Activated CD4-positive, alpha-beta T cell treated with anti-CD3 and anti-CD28 coated beads, Interleukin-2, amount 10 ng/mL, durations not matched to agents 24 days and 14 days (primary cell): ENCODE results near the gene SS18L1. TPM values are rescaled to one million over a fixed set of nuclear protein-coding genes. Genes with fewer than 3 reads are reported as not detected.
"Not testable (repeated sequence)": the region's sequence is repeated elsewhere in the genome, so short reads cannot be mapped to it uniquely, and the experiment has no call there.

Source experiments
- DNase-seq: peaks from one replicate; pipeline ENCODE4 v3.0.0; 2022
- H3K27ac Mint-ChIP-seq: one replicate; pipeline ENCODE4 v1.8.0; 2022; ENCODE audit warnings: mild to moderate bottlenecking, mixed read lengths
- H3K27me3 Mint-ChIP-seq: one replicate; pipeline ENCODE4 v1.8.0; 2022; ENCODE audit warnings: mixed read lengths
- H3K36me3 Mint-ChIP-seq: one replicate; pipeline ENCODE4 v1.8.0; 2022; ENCODE audit warnings: low read depth, mild to moderate bottlenecking, mixed read lengths
- H3K4me1 Mint-ChIP-seq: one replicate; pipeline ENCODE4 v1.8.0; 2021; ENCODE audit warnings: mixed read lengths
- H3K4me3 Mint-ChIP-seq: one replicate; pipeline ENCODE4 v1.8.0; 2022; ENCODE audit warnings: mild to moderate bottlenecking, moderate library complexity, mixed read lengths
- H3K9me3 Mint-ChIP-seq: one replicate; pipeline ENCODE4 v1.8.0; 2021; ENCODE audit warnings: mixed read lengths
- intact Hi-C: fragments of 100-400 bp; cut with micrococcal nuclease; formaldehyde crosslinking; loops from one replicate; pipeline ENCODE4 v1.15.1; 2023
- total RNA-seq: library from RNA; stranded (reverse); gene quantifications from 2 replicates; pipeline ENCODE4 v1.2.3, GENCODE V29; 2022

Gene SS18L1, protein sequence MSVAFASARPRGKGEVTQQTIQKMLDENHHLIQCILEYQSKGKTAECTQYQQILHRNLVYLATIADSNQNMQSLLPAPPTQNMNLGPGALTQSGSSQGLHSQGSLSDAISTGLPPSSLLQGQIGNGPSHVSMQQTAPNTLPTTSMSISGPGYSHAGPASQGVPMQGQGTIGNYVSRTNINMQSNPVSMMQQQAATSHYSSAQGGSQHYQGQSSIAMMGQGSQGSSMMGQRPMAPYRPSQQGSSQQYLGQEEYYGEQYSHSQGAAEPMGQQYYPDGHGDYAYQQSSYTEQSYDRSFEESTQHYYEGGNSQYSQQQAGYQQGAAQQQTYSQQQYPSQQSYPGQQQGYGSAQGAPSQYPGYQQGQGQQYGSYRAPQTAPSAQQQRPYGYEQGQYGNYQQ
- 26.7 and 29.0 TPM in 2 replicates for total RNA-seq

DNA sequence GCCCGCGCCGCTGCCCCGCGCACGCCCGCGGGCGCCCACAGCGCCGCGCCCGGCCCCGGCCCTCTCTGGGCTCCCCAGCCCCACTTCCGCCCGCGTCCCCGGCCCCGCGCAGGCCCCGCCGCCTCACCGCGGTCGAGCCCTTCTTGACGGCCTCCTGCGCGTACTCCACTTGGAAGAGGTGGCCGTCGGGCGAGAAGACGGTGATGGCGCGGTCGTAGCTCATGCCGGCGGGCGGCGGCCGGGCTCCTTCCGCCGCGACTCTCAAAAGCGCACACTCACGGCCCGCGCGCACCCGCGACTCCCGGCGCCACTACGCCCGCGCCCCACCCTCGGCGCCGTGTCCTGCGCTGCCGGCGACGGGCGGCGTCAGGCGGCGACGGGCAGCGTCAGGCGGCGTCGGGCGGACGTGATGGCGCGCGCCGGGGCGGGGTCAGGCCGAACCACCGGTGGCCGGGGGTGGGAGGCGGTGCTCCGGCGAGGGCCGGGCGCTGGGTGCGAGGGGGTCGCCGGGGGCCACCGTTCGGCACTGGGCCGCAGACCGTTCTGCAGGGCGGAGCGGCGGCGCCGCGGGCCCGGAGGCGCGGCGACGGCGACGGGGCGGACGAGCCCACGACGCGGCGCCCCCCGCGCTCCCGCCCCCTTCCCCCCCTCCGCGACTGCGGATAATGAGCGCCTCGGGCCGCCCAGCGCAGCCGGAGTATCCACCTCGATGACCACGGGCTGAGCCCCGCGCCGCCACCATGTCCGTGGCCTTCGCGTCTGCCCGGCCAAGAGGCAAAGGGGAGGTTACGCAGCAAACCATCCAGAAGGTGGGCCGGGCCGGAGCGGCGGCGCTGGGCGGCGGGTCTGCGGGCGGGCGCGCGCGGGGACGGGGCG lies at the start of gene SS18L1, which contains the start of gene PSMA7:
TSS of gene SS18L1 (plus strand) at position 689 of the 876 bp plus-strand sequence. CDS start at position 741, 52 bp downstream.
TSS of gene PSMA7 (minus strand) at position 314 of the 876 bp plus-strand sequence. CDS start at position 223, 91 bp downstream.
- H3K4me1 Mint-ChIP-seq, result peaks cover 35% of the 10 kb centered on the region
- no peaks in the 10 kb centered on the region for H3K9me3 Mint-ChIP-seq
- H3K36me3 Mint-ChIP-seq, result peaks cover 46% of the 10 kb centered on the region
- peak within 1 kb of the TSS; percentile 91 for H3K27ac Mint-ChIP-seq
- intact Hi-C loops, result loop anchor here (1.0 to 2.0 kb wide), 5 partner anchors 21 to 159 kb away; partner anchors contain the start of genes ADRM1, LSM14B and OSBPL2
- peak; percentile 96 for DNase-seq
- peak within 1 kb of the TSS; percentile 94 for H3K4me3 Mint-ChIP-seq
- no peaks in the 10 kb centered on the region for H3K27me3 Mint-ChIP-seq

DNA sequence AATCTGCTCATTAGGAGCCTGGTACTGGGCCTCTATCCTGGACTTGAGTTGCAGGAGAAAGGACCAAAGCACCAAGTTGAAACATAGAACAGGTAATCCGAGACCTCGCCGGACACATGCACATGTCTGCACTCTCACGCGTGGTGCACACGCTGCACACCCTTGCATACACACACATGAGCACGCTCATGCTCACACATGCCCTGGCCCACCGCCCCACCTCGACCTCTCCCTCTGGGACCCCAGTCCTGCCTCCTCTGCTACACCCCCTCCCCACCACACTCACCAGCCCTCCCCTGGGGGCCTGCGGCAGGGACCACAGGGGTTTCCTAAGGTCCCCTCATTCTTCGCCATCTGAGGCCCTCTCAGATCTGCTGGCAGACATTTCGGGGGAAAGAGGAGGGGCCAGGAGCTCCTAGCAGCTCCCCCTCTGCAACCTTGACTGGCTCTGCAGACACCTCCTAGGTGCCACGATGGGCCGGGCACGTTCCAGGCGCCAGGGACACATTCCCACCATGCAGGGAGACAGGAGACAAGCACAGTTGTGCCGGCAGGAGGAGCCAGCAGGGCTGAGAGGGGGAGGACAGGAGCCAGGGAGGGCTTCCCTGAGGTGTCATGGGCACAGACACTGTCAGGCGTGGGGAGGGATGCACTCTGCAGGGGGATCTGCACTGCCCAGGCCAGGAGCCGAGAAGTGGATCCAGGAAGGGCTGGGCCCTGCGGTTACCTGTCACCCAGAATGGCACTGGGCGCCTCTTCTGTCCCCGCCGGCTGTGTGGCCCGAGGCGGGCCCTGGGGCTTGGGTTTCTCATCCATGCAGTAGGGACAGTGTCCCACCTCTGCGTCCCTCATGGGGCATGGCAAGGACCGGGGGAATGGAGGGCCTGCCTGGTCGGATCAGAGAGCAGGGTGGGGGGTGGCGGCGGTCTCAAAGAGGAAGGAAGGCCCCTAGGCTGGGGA lies 46.9 kb upstream of the SS18L1 start:
- H3K36me3 Mint-ChIP-seq, result no peaks in the 10 kb centered on the region
- intact Hi-C loops, result no loop called here

DNA sequence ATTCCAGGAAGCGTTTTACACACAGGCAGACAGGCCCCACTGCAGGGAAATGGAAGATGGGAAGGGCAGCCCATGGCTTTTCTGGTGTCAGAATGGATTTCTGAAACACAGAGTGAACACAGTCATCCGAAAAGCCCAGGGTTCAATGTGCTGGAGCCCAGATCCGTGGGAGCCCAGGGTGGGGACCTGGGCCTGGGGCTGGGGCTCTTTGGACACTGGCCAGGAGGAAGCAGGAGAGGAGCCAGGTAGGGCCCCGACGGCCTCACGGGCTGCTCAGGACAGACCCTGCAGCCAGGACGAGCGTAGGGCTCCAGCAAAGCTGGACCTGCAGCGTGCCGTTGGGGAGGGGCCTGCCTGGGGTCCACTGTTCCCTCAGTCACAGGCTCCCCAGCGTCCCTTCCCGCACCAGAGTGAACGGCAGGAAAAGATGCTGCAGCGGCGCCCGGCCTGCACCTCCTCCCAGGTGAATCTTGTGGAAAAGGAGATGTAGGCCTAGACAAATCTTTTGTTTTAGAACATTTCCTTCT lies 45.6 kb upstream of the SS18L1 start:
- no peak for DNase-seq
- Mint-ChIP-seq H3K4me3 (no peak overlapping the region), H3K9me3 (peaks cover 7% of the 10 kb centered on the region), H3K36me3 (no peaks in the 10 kb centered on the region), H3K27ac (no peak overlapping the region), H3K27me3 (no peaks in the 10 kb centered on the region), H3K4me1 (no peaks in the 10 kb centered on the region)
- intact Hi-C loops, result no loop called here

More for the DNA sequence above, 46.9 kb upstream of the SS18L1 start:
- Mint-ChIP-seq H3K27ac (no peak overlapping the region), H3K9me3 (peaks cover 12% of the 10 kb centered on the region), H3K4me3 (no peak overlapping the region), H3K27me3 (no peaks in the 10 kb centered on the region), H3K4me1 (no peaks in the 10 kb centered on the region)
- no peak for DNase-seq

DNA sequence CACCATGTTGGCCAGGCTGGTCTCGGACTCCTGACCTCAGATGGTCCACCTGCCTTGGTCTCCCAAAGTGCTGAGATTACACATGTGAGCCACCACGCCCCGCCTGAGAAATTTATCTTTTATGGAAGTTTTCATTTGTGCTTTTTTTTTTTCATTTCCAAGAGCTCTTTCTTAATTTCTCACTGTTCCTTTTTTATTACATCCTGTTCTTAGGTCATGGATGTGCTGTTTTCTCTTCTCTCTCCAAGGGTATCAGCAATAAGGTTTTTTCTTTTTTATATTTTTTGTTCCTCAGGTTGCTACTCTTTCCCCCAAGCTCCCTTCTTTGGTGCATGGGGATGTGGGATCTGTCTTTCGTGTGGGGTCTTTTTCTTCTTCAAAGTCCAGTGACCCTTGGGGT lies 42.5 kb upstream of the SS18L1 start:
- Mint-ChIP-seq H3K27ac (no peak overlapping the region), H3K4me3 (no peak overlapping the region), H3K4me1 (no peaks in the 10 kb centered on the region), H3K27me3 (no peaks in the 10 kb centered on the region), H3K9me3 (peaks cover 13% of the 10 kb centered on the region), H3K36me3 (peaks cover 4% of the 10 kb centered on the region)
- intact Hi-C loops, result no loop called here
- no peak for DNase-seq

DNA sequence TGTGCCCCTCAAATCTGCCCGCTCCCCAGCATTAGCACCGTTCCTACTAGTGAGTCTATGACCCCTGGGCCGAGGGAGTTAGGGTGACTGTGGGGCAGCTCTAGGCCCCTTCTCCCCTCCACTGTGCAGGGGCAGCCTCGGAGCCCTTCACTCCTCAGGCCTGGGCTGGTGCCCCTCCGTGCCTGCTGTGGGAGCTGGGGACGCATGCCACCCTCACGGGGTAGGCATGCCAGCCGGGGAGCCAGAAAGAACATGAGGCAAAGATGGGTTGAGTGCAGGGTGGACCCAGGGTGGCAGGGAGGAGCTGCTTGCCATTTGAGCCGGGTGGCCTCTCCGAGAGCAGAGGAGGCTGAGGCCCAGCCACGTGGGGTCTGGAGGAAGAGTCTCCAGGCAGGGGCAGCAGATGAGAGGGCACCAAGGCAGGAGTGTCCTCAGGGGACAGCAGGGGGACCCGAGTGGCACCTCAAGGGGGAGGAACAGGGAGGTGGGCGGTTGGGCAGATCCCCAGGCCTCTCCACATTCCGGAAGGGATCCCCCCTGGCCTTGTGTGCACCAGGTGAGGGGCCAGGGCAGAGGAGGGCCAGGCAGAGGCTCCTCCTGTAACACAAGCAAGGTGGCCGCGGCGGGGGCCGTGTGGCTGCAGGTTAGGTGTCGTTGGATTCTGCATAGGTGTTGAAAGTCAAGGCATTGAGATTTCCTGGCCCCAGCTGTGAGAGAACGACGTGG lies 39.9 kb upstream of the SS18L1 start:
- Mint-ChIP-seq H3K36me3 (peaks cover 4% of the 10 kb centered on the region), H3K4me3 (no peak overlapping the region), H3K27ac (no peak overlapping the region), H3K9me3 (peaks cover 20% of the 10 kb centered on the region), H3K27me3 (no peaks in the 10 kb centered on the region), H3K4me1 (no peaks in the 10 kb centered on the region)
- no peak for DNase-seq
- intact Hi-C loops, result no loop called here

DNA sequence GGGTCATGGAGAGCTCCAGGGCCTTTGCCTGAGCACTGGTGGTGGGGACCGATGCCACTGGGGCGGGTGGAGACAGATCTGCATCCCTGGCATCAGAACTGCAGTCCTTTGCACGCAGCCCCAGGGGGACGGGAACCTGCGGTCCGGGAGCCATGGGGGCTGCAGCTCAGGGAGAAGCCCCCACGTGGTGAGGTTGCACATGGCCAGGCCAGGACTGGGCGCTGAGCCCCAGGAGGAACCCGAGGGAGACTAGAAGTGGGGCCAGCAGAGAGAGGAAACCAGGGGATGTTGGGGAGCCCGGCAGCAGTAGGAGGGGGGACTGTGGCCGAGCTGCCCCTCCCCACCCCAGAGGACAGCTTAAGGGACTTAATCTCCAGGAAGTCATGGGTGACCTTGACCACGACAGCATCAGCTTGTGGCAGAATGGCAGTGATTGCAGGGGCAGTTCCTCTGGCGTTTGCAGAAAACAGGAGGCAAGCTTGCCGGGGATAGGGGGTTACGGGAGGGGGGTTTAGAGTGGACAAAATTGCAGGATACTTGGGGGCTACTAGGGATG lies 39.3 kb upstream of the SS18L1 start:
- no peaks in the 10 kb centered on the region for H3K27me3 Mint-ChIP-seq
- no peak for DNase-seq
- intact Hi-C loops, result no loop called here
- H3K36me3 Mint-ChIP-seq, result peaks cover 6% of the 10 kb centered on the region
- H3K9me3 Mint-ChIP-seq, result peaks cover 25% of the 10 kb centered on the region
- no peak overlapping the region for H3K27ac Mint-ChIP-seq
- H3K4me1 Mint-ChIP-seq, result no peaks in the 10 kb centered on the region
- no peak overlapping the region for H3K4me3 Mint-ChIP-seq

DNA sequence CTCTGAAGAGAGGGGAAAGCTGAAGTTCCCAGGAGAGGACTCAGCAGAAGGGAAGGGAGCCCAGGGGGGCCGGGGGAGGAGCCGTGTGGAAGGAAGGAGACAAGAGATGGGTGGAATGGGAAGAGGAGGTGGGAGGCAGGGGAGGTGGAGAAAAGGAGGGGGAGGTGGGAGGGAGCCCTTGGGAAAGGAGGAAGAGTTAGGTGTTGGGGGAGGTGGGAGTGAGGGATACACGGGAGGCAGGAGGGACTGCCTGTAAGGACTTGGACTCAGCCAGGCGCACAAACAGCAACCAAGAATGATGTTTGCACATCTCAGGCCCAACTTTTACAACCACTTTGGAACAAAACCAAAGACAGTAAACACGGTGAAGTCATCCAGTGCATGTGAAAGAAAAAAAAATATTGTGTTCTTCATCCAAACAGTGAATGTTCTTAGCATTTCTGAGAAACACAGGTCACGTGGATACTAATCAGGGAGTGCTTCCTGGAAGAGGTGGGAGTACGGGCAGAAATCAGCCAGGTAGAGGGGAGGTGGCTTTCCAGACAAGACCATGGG lies 38.7 kb upstream of the SS18L1 start:
- H3K4me1 Mint-ChIP-seq, result no peaks in the 10 kb centered on the region
- DNase-seq, result no peak
- no peak overlapping the region for H3K27ac Mint-ChIP-seq
- H3K4me3 Mint-ChIP-seq, result no peak overlapping the region
- H3K36me3 Mint-ChIP-seq, result peaks cover 7% of the 10 kb centered on the region
- no peaks in the 10 kb centered on the region for H3K27me3 Mint-ChIP-seq
- intact Hi-C loops, result no loop called here
- peaks cover 27% of the 10 kb centered on the region for H3K9me3 Mint-ChIP-seq

DNA sequence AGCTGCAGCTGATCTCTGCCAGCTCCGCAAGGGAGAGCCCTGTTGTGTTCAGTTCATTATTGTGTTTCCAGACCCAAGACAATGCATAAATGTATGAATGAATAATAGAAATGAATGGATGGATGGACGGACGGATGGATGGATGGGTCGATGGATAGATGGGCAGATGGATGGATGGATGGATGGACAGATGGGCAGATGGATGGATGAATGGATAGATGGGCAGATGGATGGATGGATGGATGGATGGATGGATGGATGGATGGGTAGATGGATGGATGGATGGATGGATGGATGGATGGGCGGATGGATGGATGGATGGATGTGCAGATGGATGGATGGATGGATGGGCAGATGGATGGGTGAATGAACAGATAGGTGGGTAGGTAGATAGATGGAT lies 38.0 kb upstream of the SS18L1 start:
- H3K4me3 Mint-ChIP-seq, result no peak overlapping the region
- no peak for DNase-seq
- no peaks in the 10 kb centered on the region for H3K4me1 Mint-ChIP-seq
- no peak overlapping the region for H3K27ac Mint-ChIP-seq
- H3K9me3 Mint-ChIP-seq, result peaks cover 21% of the 10 kb centered on the region
- peaks cover 7% of the 10 kb centered on the region for H3K36me3 Mint-ChIP-seq
- H3K27me3 Mint-ChIP-seq, result no peaks in the 10 kb centered on the region
- intact Hi-C loops, result no loop called here

DNA sequence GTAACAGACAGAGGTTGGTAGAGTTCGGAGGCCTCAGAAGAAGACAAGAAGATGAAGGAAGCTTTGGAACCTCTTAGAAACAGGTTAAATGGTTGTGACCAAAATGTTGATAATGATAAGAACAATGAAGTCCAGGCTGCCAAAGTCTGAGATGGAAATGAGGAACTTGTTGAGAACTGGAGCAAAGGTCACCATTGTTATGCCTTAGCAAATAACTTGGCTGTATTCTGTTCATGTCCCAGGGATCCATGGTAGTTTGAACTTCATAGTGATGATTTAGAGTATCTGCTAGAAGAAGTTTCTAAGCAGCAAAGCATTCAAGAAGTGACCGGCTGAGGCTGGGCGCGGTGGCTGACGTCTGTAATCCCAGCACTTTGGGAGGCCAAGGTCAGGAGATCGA lies 32.4 kb upstream of the SS18L1 start:
- Mint-ChIP-seq H3K4me1 (no peaks in the 10 kb centered on the region), H3K9me3 (peaks cover 14% of the 10 kb centered on the region), H3K36me3 (peaks cover 2% of the 10 kb centered on the region), H3K27ac (no peak overlapping the region), H3K27me3 (no peaks in the 10 kb centered on the region), H3K4me3 (no peak overlapping the region)
- DNase-seq, result no peak
- intact Hi-C loops, result no loop called here

DNA sequence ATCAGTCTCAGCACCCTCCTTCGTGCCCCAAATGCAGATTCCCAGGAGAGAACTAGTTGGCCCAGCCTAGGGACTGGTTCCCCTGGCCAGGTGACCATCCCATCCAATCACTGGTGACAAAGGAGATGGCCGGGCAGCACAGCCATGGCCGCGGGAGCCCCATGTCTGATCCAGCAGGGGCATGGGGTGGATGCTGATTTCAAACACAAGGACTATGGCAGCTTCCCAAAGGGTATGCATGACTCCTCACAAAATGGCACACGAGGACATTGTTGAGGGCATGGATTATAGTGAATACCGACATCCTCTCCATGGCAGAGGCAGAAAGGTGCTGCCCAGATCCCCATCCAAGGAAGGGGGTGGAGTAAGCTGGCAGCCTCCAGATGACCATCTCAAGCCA lies 31.2 kb upstream of the SS18L1 start:
- Mint-ChIP-seq H3K4me3 (no peak overlapping the region), H3K36me3 (peaks cover 2% of the 10 kb centered on the region), H3K27me3 (no peaks in the 10 kb centered on the region), H3K9me3 (peaks cover 10% of the 10 kb centered on the region), H3K27ac (no peak overlapping the region), H3K4me1 (peaks cover 2% of the 10 kb centered on the region)
- no peak for DNase-seq
- intact Hi-C loops, result no loop called here

DNA sequence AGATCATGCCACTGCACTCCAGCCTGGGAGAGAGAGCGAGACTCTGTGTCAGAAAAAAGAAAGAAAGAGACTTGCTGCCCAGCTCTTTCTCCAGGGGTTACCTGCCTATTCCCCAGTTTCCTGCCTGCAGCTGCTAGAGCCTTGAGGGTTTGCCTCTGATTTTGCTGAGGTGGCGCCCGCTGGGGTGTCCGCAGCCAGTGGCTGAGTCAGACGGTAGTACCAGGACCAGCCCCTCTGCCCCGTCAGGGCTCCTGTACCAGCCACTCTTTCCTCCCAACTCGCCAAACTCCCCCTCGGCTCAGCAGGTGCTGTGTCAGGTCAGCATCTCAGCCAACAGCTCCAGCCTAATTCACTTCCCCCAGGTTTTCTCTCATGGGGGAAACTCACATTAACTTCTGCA lies 28.7 kb upstream of the SS18L1 start:
- no peaks in the 10 kb centered on the region for H3K36me3 Mint-ChIP-seq
- intact Hi-C loops, result no loop called here
- no peaks in the 10 kb centered on the region for H3K27me3 Mint-ChIP-seq
- H3K4me3 Mint-ChIP-seq, result no peak overlapping the region
- peaks cover 8% of the 10 kb centered on the region for H3K4me1 Mint-ChIP-seq
- no peak for DNase-seq
- H3K27ac Mint-ChIP-seq, result no peak overlapping the region
- H3K9me3 Mint-ChIP-seq, result no peaks in the 10 kb centered on the region

DNA sequence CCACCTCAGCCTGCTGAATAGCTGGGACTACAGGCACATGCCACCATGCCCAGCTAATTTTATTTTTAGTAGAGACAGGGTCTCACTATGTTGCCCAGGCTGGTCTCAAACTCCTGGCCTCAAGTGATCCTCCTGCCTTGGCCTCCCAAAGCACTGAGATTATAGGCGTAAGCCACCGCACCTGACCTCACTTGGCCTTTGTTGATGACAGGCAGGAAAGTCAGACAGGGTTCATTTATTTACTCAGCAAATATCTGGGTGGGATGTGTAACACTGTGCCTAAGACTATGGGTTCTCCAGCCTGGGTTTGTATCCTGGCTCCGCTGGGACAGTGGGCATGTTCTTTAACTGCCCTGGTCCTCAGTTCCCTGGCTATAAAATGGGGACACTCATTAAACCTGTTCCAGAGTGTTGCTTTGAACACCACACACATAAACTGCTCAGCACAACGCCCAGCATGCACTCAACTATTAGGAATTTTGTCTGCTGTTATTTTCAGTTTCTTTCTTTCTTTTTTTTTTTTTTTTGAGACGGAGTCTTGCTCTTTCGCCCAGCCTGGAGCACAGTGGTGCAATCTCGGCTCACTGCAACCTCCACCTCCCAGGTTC lies 27.7 kb upstream of the SS18L1 start:
- H3K27me3 Mint-ChIP-seq, H3K27ac Mint-ChIP-seq, H3K4me3 Mint-ChIP-seq, H3K9me3 Mint-ChIP-seq, H3K36me3 Mint-ChIP-seq, DNase-seq, intact Hi-C loops: not testable (repeated sequence)
- peaks cover 11% of the 10 kb centered on the region for H3K4me1 Mint-ChIP-seq
